ENCODE results near the gene RTL10.
"Not testable (repeated sequence)": the region's sequence is repeated elsewhere in the genome, so short reads cannot be mapped to it uniquely, and the experiment has no call there.

The RTL10 gene

DNA sequence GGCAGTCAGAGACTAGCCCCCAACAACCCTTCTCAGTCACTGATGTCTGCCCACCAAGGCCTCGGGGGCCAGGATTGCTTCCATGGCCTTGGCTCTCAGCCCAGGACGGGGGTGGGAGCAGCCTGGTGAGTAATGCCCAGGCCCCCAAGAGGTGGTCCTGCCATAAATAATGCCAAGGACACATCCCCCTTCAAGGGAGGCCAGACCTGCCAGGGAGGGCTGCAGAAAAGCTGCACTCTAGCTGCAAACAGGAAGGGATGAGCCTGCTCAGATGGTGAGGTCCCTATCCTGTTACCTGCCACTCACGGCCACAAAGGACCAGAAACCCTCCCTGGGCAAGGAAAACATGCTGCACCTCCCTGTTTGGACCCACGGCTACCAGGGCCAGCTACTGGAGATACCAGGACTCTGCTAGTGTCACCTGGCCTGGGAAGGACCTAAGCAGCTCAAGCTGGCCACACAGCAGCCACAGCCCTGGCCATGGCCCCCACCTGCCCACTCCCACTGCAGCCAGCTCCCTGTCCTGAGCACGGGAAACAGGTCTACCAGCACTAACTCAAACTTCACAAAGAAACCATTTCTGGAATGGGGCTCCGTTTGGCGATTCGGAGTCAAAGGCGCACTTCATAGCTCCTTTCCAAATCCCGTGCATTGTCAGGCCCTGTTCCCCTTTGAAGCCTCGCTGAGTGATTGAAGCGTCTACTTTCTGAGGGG is 12.1 kb downstream of the RTL10 start:
- DNase-seq = no peak

DNA sequence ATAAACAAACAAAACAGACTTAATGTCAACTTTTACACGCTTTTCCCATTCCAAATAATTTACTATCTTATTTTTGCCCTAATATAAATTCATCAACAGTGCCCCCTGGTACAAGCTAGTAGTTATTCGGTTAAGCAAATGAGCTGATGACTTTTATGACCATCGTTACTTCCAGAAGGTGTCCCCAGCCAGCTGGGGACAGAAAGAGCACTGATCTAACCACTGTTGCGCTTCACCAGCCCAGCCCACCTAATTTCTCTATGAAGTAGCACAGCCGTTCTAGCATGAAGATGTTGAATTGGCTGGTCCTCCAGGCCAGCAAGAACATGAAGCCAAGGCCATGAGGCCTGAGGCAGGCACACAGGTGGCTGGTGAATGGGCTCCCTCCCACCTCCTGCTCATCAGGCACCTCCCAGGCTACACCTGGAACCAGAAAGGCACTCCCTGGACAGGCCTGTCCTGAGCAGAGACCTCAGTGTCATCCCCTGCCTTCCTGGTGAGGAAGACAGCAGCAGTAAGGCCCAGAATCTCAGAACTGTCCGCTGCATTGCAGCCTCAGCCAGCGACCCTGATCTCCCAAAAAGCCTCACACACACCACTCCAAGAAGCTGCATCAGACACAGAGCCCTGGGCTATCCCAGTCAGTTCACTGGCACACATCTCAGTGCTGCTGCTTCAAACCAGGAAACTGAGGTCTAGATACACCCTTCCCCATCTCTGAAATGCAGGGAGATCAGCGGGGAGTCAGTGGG is 12.9 kb downstream of the RTL10 start:
- DNase-seq = no peak

DNA sequence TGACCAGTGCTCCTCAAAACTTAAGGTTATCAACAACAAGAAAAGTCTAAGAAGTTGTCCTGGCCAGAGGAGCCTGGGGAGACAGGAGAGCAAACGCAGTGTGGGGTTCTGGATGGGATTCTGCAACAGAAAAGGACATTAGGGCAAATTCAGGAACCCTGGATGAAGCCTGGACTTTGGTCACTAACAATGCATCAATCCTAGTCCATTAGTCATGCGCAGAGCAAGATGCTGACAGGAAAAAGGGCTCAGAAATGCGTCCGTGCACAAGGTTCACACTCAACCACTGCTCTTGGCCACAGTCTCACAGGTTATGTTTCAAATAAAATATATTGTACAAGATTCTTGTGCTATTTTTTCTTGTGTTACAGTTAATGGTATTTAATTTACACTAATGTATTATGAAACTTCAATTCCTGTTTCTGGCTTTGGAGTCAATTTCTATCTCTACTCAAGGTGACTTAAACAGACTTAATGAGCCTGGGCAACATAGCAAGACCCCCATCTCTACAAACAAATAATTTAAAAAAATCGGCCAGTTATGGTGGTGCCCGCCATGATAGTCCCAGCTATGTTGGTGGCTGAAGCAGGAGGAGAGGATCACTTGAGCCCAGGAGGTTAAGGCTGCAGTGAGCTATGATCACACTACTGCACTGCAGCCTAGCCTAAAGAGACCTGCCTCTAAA is 13.6 kb downstream of the RTL10 start:
- DNase-seq = no peak

DNA sequence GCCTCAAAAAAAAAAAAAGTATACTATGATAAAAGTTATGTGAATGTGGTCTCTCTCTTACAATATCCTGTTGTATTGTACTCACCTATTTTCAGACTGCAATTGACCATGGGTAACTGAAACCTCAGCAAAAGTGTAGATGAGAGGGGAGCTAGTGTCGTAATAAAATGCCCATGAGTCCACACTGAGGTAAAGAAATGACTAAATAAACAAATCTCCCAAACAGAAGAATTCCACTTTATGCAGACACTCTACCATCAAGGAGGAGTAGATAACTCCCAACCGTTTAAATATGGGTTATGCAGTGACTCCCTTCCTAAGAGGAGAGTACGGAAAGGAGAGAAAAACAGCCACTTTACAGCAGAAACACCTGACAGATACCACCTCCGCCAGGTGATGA is 14.6 kb downstream of the RTL10 start:
- no peak for DNase-seq

DNA sequence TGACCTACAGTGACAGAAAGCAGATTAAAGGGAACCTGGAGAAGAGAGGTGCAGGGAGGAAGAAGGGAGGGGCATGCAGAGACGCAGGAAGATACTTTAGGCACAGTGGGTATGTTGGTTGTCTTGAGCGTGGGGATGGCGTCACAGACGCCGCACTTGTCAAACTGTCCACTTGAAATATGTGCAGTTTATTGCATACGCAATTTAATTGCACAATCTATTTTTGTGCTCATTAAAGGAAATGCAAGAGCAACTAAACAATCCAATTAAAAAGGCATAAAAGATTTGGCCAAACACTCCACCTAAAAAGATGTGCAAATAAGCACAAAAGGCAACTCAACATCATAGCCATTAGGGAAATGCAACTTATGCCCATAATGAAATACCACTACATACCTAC is 16.8 kb downstream of the RTL10 start:
- DNase-seq = no peak

DNA sequence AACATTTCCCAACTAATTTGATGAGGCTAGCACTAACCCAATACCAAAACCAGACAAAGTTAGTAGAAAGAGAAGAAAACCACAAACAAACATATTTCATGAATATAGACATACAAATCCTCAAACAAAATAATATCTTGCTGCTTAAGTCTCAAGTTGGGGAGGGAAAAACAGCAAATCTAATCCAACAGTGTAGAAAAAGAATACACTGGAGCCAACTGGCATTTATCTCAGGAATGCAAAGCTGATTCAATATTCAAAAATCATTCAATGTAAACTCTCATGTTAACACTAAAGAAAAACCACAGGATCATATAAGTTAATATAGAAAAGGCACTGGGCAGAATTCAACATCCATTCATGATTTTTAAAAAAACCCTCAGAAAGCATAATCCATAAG is 18.2 kb downstream of the RTL10 start:
- no peak for DNase-seq

DNA sequence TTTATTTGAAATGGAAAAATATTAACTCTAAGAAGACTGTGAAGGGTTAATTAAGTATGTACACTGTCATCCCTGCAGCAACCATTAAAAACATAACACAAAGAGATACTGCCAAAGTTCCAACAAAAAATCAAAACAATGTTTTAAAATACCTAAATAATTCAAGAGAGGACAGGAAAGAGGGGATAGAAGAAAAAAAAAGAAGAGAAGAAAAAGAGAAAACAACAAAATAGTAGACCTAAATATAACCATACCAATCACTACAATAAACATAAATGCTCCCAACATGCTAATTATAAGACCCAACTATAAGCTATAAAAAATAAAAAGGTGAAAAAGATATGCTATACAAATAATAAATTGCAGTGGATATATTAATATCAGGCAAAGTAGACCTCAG is 20.1 kb downstream of the RTL10 start:
- DNase-seq = no peak

DNA sequence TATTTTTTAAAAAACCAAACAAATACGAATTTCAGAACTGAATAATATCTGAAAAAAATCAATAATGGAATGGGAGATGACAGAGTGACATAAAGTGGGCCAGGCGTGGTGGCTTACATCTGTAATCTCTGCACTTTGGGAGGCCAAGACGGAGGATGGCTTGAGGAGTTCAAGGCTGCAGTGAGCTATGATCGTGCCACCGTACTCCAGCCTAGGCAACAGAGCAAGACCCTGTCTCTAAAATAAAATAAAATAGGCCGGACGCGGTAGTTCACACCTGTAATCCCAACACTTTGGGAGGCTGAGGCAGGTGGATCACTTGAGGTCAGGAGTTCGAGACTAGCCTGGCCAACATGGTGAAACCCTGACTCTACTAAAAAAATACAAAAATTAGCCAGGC is 21.3 kb downstream of the RTL10 start:
- DNase-seq = not testable (repeated sequence)

DNA sequence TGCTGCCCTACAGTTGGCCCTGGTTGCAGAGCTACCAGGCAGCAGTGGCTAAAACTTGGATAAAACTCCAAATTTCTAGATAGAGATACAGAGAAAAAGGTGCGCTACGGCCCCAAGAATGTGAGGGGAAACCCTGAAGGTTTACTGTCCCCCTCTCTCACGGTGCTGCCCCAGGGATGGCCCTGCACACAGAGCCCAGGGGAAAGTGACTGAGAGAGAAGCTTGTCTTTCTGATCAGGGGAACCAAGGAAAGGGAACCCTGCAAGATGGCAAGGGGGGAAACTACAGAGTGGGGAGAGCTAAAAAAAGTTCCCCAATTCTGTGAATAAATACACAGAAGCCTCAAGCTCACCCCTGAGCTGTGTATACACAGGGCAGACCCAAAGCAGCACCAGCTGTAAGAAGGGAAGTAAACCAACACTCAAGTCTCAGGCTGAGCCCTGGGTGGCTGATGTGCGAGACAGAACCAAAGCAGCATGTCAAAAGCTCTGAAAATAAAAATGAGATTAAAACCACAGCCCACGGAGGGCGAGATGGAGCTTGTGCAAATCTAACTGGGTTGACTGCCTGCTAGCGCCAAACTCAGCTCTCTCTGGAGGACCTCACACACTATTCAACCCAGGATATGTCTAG is 22.1 kb downstream of the RTL10 start:
- DNase-seq = no peak

DNA sequence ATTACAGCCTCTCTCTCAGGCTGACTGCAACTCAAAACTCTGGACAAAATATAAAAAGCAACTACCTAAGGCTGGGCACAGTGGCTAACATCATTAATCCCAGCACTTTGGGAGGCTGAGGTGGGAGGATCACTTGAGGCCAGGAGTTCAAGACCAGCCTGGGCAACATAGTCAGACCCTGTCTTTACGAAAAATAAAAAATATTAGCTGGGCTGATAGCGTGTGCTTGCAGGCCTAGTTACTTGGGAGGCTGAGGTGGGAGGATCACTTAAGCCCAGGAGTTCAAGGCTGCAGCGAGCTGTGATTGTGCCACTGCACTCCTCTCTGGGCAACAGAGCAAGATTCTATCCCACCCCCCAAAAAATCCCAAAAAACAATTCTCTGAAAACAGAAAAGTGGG is 22.7 kb downstream of the RTL10 start:
- not testable (repeated sequence) for DNase-seq

DNA sequence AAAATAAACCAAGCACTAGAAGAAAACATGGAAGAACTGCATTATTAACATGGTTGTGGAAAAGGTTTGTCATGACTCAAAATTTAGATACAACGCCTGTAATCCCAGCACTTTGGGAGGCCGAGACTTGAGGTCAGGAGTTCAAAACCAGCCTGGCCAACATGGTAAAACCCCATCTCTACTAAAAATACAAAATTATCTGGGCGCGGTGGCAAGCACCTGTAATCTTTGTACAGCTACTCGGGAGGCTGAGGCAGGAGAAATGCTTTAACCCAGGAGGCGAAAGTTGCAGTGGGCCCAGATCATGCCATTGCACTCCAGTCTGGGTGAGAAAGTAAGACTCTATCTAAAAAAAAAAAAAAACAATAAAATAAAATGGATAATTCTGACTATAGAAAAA is 23.7 kb downstream of the RTL10 start:
- DNase-seq = no peak

DNA sequence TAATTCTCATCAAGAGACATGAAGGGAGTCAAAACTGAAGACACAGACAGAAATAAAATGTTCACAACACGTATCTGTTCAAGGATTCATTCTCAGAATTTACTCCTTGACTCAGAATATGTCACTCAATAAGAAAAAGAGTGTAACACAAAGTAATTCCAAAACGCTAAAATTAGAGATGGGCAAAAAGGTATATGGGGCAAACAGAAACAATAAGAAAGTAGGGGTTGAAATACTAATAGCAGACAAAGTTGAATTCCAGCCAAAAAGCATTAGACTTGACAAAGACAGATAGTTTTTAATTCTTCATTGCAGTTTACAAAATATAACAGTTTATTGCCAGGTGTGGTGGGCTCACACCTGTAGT is 26.7 kb downstream of the RTL10 start:
- DNase-seq = no peak

DNA sequence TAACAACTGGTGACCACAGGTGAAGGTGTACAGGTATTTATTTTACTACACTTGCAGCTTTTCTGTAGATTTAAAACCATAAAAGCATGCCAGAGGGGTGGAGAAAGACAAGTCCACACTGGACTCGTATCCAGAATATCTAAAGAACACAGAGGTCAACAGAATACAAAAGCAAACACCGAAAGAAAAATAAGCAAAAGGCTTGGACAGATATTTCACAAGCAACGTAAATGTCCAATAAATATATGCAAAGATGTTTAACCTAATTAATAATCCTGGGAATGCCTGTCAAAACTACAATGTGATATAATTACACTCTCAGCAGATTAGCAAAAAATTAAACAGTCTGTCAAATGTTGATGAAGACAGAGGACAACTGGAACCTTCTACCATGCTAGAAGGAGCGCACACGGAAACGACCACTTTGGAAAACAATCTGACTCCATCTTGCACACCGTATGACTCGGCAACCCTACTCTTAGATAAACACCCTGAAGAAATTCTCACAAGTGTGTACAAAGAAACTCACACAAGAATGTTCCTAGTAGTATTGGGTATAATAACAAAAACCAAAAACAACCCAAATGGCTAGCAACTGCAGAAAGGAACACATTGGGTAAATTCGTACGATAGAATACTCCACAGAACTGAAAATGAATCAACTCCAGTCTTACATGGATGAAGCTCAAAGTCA is 27.2 kb downstream of the RTL10 start:
- no peak for DNase-seq

DNA sequence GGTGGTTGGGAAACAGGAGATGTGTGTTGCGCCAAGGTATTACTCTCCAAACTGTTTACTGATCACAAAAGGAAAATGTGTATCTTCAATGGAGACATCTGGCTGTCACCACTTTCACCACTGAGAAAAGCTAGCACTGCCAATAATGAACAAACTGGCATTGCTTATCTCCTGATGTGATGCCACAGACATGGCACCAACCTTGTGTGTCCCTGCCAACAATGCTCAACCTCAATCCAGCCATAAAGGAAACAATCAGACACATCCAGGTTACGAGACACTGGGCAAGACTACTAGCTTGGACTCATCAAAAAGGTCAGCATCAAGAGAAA is 28.1 kb downstream of the RTL10 start:
- DNase-seq = no peak

DNA sequence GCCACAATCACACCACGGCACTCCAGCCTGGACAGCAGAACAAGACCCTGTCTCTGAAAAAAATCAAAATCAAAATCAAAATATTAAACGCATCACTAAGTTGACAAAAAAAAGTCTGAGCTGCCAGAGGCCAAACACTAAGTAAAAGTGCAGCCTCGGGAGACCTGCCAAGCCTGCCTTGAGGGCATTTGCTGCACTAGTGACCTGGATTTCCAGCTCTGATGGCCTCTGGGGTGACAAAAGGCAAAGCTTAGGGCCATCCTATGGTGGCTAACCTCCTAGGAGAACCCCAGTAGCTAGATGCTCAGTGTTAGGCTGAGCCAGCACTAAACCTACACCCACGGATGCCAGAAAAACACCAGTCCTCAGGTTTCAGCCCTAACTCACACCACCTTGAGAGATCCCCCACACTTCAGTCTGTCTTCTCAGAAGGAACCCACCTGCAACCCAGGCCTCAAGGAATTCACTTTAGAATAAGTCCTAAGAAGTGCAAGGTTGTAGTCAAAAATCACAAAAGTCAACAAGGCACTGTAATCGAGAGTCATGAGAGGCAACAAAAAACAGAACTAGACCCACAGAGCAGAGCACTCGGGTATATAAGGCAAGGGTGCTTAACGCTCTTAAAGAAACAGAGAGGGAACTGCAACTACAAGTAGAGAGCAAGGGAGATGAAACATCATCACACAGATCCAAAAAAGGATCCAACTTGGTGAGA is 28.6 kb downstream of the RTL10 start:
- no peak for DNase-seq

DNA sequence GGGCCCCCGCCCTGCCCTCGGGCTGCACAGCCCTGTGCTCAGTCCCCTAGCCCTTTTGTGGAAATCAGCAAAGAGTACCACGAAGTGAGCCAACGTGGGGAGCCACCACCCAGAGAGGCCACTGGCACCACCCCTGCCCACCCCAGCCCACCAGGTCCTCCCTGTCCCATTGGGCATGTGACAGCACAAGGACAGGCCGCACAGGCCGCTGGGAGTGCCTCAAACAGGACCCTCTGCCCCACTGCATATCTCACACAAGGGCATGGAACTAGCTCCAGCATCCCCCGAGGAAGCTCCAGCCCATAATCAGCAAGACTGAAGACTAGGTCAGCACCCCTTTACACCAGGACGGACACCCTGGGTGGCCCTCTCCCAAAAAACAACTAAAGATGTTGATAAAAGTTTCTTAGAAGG is 29.7 kb downstream of the RTL10 start:
- DNase-seq = no peak

DNA sequence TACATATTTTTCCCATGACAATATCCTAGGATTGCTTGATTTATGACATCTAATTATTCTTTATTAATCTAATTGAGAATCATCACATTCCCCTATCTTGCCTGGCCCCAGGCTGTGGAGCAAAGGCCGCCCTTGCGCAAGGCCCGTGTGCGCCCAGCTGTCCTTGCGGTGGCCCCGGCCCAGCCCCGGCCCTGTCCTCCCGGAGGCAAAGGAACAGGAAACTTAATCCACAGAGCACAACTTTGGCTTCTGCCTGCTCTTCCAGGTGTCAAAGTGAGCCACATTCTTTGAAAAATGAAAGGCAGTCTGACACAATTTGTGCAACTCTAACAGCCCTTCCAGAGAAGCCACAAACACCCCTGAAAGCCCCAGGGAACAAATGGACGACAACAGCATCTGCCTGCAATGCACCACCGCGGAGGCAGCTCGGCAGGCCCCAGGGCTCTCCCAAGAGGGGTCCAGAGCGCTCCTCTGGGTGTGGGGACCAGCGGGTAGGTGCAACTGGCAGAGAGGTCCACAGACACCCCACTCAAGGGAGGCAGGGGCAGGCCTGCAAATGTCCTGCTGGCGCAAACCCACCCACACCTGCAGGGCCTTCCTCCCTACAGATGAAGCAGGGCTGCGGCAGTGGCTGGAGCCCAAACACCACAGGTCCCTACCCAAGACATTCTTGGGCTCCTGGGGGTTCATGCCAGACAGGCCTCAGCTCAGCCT is 30.3 kb downstream of the RTL10 start:
- no peak for DNase-seq

DNA sequence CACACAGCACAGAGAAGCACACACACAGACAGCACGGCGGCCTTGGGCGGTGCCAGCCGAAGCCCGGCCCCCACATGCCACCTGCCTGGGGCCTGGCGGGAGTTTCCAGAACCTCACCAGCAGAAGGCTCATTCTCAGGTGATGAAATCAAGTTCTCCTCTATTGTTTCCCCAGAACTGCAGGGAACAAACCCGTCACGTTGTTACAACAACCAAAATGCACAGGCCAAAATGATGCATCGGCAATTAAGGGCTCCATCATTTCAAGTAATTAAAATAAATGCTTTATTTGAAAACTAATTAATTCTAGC is 30.8 kb downstream of the RTL10 start:
- DNase-seq = no peak

DNA sequence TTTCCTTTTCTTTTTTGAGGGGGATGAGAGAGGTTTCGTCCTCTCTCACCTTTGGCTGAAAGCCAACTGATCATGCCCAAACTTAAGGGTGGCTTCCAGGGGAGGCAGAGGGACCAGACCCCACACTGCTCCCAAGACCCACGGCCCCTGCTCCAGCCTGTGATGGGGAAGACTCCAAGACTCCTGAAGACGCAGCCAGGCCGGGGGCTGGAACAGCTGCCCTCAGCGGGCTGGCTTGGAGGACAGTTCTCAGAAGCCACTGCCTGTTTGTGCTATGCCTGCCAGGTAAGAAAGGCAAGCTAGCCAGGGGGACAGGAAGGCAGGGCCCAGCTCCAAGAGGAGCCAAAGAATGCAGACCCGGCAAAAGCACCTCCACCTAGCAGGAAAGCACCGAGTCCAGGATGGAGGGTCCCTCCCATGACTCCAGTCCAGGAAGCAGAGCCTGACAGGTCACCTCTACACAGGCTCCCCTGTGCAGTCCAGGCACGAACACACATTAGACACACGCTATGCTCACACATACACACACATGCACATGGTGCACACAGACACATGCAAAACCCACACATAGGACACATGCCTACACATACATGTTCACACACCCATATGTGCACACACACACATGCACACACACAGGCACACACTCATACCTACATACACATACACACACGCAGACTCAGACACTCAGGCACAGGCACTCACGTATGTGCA is 31.3 kb downstream of the RTL10 start:
- no peak for DNase-seq

DNA sequence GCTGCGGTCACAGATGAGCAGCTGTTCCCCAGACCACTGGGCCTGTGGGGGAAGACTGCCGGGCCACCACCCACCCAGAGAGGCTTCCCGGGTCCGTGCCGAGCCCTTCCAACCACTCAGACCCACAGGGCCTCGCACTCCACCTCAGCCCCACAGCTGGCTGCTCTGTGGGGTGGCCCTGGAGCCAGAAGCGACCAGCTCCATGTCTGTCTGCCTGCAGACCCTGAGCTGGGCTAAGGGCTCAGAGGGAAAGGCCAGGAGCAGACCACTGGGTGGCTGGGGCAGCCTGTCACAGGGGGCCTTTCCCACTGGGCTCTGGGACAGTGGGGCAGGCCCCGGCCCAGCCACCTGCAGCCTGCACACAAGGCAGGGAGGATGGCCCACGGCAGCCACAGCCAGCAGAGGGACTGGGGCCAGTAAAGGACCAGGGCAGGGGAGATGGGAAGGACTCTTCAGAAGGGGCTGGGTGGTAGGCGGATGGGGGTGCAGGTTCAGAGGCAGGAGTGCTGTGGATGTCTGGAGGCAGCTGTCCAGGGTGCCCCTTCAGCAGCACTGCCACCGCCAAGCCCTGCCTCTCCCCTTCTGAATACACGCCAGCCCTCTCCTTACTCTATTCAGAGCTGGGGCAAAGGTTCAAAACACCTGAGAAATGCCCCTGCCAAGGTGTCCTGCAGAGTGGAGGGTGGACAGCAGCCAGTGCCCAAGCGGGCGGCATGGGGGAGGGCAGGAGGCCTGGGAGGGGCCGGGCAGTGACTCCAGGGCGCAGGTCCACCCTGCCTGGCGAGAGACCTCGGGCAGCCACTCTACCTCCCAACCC is 32.2 kb downstream of the RTL10 start:
- DNase-seq = no peak
